Osteoblast (primary cell): ENCODE results near the gene DSTYK. TPM values are rescaled to one million over a fixed set of nuclear protein-coding genes. Genes with fewer than 3 reads are reported as not detected.
A peak's percentile ranks its signal among the peaks of the same experiment; 100 is the strongest.

ENCODE experiments used
- DNase-seq: peaks from one replicate; pipeline ENCODE4 v3.0.0; 2011; ENCODE audit warnings: low spot score, mixed read lengths; ENCODE audit not compliant: insufficient read length; ENCODE audit errors: missing footprints
- H2AFZ ChIP-seq: 2 replicates; pipeline ENCODE4 v1.6.0; 2011; ENCODE audit warnings: mild to moderate bottlenecking, low read length
- H3K27ac ChIP-seq: 2 replicates; pipeline ENCODE4 v1.5.1; 2011; ENCODE audit warnings: mild to moderate bottlenecking, low read depth, low read length, moderate library complexity
- H3K27me3 ChIP-seq: 2 replicates; pipeline ENCODE4 v1.6.0; 2012; ENCODE audit warnings: mild to moderate bottlenecking, control low read depth, inconsistent platforms, low read length, moderate library complexity; ENCODE audit not compliant: insufficient read depth
- H3K36me3 ChIP-seq: 2 replicates; pipeline ENCODE4 v1.5.1; 2011; ENCODE audit warnings: mild to moderate bottlenecking, low read length, control low read depth, moderate library complexity; ENCODE audit not compliant: insufficient read depth
- H3K4me1 ChIP-seq: 2 replicates; pipeline ENCODE4 v1.5.1; 2011; ENCODE audit warnings: mild to moderate bottlenecking, low read length, control low read depth, moderate library complexity; ENCODE audit not compliant: insufficient read depth
- H3K4me2 ChIP-seq: 2 replicates; pipeline ENCODE4 v1.6.0; 2011; ENCODE audit warnings: mild to moderate bottlenecking, low read length; ENCODE audit not compliant: insufficient read depth
- H3K4me3 ChIP-seq: fragments of 200-600 bp; sonication (generic); 3 replicates; pipeline ENCODE4 v1.5.1; 2012; ENCODE audit warnings: mild to moderate bottlenecking, low read length, inconsistent platforms; ENCODE audit not compliant: insufficient read depth
- H3K79me2 ChIP-seq: 2 replicates; pipeline ENCODE4 v1.6.0; 2012; ENCODE audit warnings: mild to moderate bottlenecking, low read length, control low read depth, inconsistent platforms; ENCODE audit not compliant: insufficient read depth
- H3K9me3 ChIP-seq: 2 replicates; pipeline ENCODE4 v1.5.1; 2011; ENCODE audit warnings: low read depth, low read length, control low read depth
- H4K20me1 ChIP-seq: 2 replicates; pipeline ENCODE4 v1.6.0; 2012; ENCODE audit warnings: mild to moderate bottlenecking, low read length, control low read depth; ENCODE audit not compliant: insufficient read depth
- total RNA-seq: library from RNA; depleted of rRNA; stranded (reverse); fragments of >200 nt; gene quantifications from 2 replicates; pipeline ENCODE4 v1.2.3, GENCODE V29; 2012
- TF ChIP-seq, protein P1 (sequence below): IDR thresholded peaks from 2 replicates; pipeline ENCODE4 v1.5.1; 2011; ENCODE audit warnings: mild to moderate bottlenecking, low read depth, low read length, moderate library complexity; ENCODE audit errors: extremely low read depth

The DSTYK gene
- total RNA-seq, 1 donor = 18.1 TPM

- H3K4me1 ChIP-seq = peaks cover 15% of the 10 kb centered on the region
- peak overlapping the region; percentile 96 for H2AFZ ChIP-seq
- no peaks in the 10 kb centered on the region for H3K27me3 ChIP-seq
- H3K36me3 ChIP-seq = no peaks in the 10 kb centered on the region
- H3K27ac ChIP-seq = peak overlapping the region; percentile 97
- peaks cover 10% of the 10 kb centered on the region for H4K20me1 ChIP-seq
- peaks cover 42% of the 10 kb centered on the region for H3K79me2 ChIP-seq
- no peaks in the 10 kb centered on the region for H3K9me3 ChIP-seq
- H3K4me2 ChIP-seq = peak overlapping the region; percentile 96
- TF ChIP-seq, protein P1, sequence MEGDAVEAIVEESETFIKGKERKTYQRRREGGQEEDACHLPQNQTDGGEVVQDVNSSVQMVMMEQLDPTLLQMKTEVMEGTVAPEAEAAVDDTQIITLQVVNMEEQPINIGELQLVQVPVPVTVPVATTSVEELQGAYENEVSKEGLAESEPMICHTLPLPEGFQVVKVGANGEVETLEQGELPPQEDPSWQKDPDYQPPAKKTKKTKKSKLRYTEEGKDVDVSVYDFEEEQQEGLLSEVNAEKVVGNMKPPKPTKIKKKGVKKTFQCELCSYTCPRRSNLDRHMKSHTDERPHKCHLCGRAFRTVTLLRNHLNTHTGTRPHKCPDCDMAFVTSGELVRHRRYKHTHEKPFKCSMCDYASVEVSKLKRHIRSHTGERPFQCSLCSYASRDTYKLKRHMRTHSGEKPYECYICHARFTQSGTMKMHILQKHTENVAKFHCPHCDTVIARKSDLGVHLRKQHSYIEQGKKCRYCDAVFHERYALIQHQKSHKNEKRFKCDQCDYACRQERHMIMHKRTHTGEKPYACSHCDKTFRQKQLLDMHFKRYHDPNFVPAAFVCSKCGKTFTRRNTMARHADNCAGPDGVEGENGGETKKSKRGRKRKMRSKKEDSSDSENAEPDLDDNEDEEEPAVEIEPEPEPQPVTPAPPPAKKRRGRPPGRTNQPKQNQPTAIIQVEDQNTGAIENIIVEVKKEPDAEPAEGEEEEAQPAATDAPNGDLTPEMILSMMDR = no peak
- peak overlapping the region; percentile 95 for H3K4me3 ChIP-seq
- no peak for DNase-seq
These were observed 89.0 kb downstream of the DSTYK start for GRCh38 chr1:205122489-205122882.

- H3K4me2 ChIP-seq = peak within 1 kb of the TSS; percentile 96
These were observed 89.6 kb downstream of the DSTYK start, which contains the start of gene RBBP5 for GRCh38 chr1:205121660-205122488. Gene RBBP5, minus strand, starts transcription at chr1:205121978. Its CDS starts 105 bp downstream, at chr1:205121873.

DNA sequence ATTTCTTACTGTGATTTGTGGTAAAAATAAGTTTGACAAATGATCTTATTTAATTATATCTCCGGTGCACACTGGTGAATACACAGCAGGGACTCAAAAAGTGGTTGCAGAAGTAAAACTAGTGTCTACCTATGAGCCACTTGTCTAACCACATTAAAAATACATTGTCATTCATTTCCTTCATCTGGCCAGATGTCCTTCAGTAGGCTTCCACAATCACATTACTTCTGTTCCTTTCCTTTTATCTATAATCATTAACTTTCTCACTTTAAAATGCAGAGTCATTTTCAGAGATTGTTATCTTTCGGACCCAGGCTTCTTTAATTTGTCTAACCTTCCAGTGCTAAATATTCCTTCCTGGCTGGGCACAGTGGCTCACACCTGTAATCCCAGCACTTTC lies 92.8 kb downstream of the DSTYK start:
- Histone ChIP-seq H3K27ac (no peak overlapping the region), H2AFZ (no peak overlapping the region), H3K36me3 (peaks cover 18% of the 10 kb centered on the region), H3K79me2 (peaks cover 62% of the 10 kb centered on the region), H4K20me1 (peaks cover 14% of the 10 kb centered on the region), H3K4me1 (peaks cover 15% of the 10 kb centered on the region), H3K4me2 (no peak overlapping the region), H3K4me3 (no peak overlapping the region), H3K9me3 (no peaks in the 10 kb centered on the region), H3K27me3 (no peaks in the 10 kb centered on the region)
- TF ChIP-seq, protein P1 = no peak
- no peak for DNase-seq

More at GRCh38 chr1:205121660-205122488, 89.6 kb downstream of the DSTYK start, which contains the start of gene RBBP5:
- Histone ChIP-seq H3K4me1 (peaks cover 15% of the 10 kb centered on the region), H4K20me1 (peaks cover 10% of the 10 kb centered on the region), H3K27ac (peak within 1 kb of the TSS; percentile 97), H3K4me3 (peak within 1 kb of the TSS; percentile 95), H3K79me2 (peaks cover 45% of the 10 kb centered on the region), H2AFZ (peak within 1 kb of the TSS; percentile 96), H3K36me3 (peaks cover under 1% of the 10 kb centered on the region), H3K27me3 (no peaks in the 10 kb centered on the region), H3K9me3 (no peaks in the 10 kb centered on the region)
- peak; percentile 95 for DNase-seq
- TF ChIP-seq, protein P1 = peak; percentile 87

- Histone ChIP-seq H3K4me3 (no peak overlapping the region), H3K27ac (no peak overlapping the region), H3K9me3 (no peaks in the 10 kb centered on the region), H3K36me3 (peaks cover 24% of the 10 kb centered on the region), H3K4me1 (no peaks in the 10 kb centered on the region), H3K4me2 (no peak overlapping the region), H3K27me3 (no peaks in the 10 kb centered on the region), H2AFZ (no peak overlapping the region), H4K20me1 (peaks cover 4% of the 10 kb centered on the region), H3K79me2 (peaks cover 17% of the 10 kb centered on the region)
- TF ChIP-seq, protein P1 = no peak
- DNase-seq = no peak
These were observed 100.1 kb downstream of the DSTYK start for GRCh38 chr1:205111354-205111753.
